Left lung (tissue), 10 donors: ENCODE data around the gene TP53TG5. TPM values are rescaled to one million over a fixed set of nuclear protein-coding genes. Genes with fewer than 3 reads are reported as not detected.

Experiments
- ATAC-seq: fragments of 200-7000 bp; cut with Tn5 transposase; one replicate; pipeline ENCODE4 v1.9.1; 2020; ENCODE audit warnings: moderate library complexity
- DNase-seq, 4 donors: peaks; one replicate each; pipeline ENCODE4 v3.0.0-alpha.2; 2013 to 2020
- H3K27ac ChIP-seq, 2 donors: fragments of 200-600 bp; sonication (generic) in 1 of 2; one replicate each; pipeline versions ENCODE4 v1.5.0 to v1.8.0; 2020 to 2021
- H3K27me3 ChIP-seq, 2 donors: fragments of 200-600 bp; sonication (generic) in 1 of 2; one replicate each; pipeline versions ENCODE4 v1.5.0 to v1.8.0; 2020 to 2021
- H3K36me3 ChIP-seq, 2 donors: fragments of 200-600 bp; sonication (generic) in 1 of 2; one replicate each; pipeline versions ENCODE4 v1.5.0 to v1.8.0; 2020 to 2021
- H3K4me1 ChIP-seq, 2 donors: fragments of 200-600 bp; one replicate each; pipeline ENCODE4 v1.8.0; 2021
- H3K4me3 ChIP-seq, 2 donors: fragments of 200-600 bp; sonication (generic) in 1 of 2; one replicate each; pipeline versions ENCODE4 v1.5.0 to v1.8.0; 2020 to 2021; ENCODE audit warnings: mild to moderate bottlenecking in 1 of 2
- H3K9me3 ChIP-seq, 2 donors: fragments of 200-600 bp; sonication (generic) in 1 of 2; one replicate each; pipeline versions ENCODE4 v1.5.0 to v1.8.0; 2020 to 2021
- CTCF ChIP-seq, 2 donors: fragments of 200-600 bp; sonication (generic) in 1 of 2; IDR thresholded peaks; one replicate each; pipeline versions ENCODE4 v1.5.0 to v1.8.0; 2021; ENCODE audit warnings: antibody characterized with exemption in 2 of 2
- intact Hi-C, 2 donors: fragments of 100-400 bp; cut with DNase I; formaldehyde crosslinking; loops; one replicate each; pipeline versions ENCODE4 v1.11.2 to v1.14.2; 2022
- polyA plus RNA-seq, 6 donors: library from polyadenylated mRNA; unstranded; fragments of 120-200 nt; gene quantifications; one replicate each; pipeline ENCODE4 v1.2.1, GENCODE V29; 2013; ENCODE audit not compliant: insufficient read length in 6 of 6
- total RNA-seq, 2 donors: library from RNA; stranded (reverse); fragmentation: NEBNext Ultra II Directional; extraction: Animal tissue kit (Norgen Biotek cat#: 25700); gene quantifications; one replicate each; pipeline ENCODE4 v1.2.1, GENCODE V29; 2021
- donor health status: DM: no; HTN: yes; CAD: no.
- donor health status: DM: no; HTN: no; CAD: no.

TP53TG5 gene
- total and polyA plus RNA-seq, 8 donors, result 0.44 to 2.0 (median 1.6) TPM; not detected in 1

GRCh38 chr20:45366631-45367030, 11.5 kb downstream of the TP53TG5 start:
- ATAC-seq, result no peak
- DNase-seq, result no peak
- no peak for TF ChIP-seq CTCF (IDR thresholded peaks at IDR 0.05)
- H3K4me3 ChIP-seq, result no peak overlapping the region
- H3K4me1 ChIP-seq, result peaks cover 16 to 63% of the 10 kb centered on the region in 2 donors
- H3K9me3 ChIP-seq, result no peaks in the 10 kb centered on the region
- peak overlapping the region in 1 of 2 donors; percentile 66 for H3K27ac ChIP-seq
- peaks cover 0 to 29% of the 10 kb centered on the region in 2 donors for H3K36me3 ChIP-seq
- no peaks in the 10 kb centered on the region for H3K27me3 ChIP-seq
- intact Hi-C loops, result no loop called here

GRCh38 chr20:45366192-45366591, 11.9 kb downstream of the TP53TG5 start:
- Histone ChIP-seq H3K36me3 (peaks cover 0 to 29% of the 10 kb centered on the region in 2 donors), H3K27me3 (no peaks in the 10 kb centered on the region), H3K27ac (no peak overlapping the region), H3K9me3 (no peaks in the 10 kb centered on the region), H3K4me1 (peaks cover 16 to 67% of the 10 kb centered on the region in 2 donors), H3K4me3 (no peak overlapping the region)
- intact Hi-C loops, result no loop called here
- DNase-seq (no peak), ATAC-seq (no peak)
- TF ChIP-seq CTCF (IDR thresholded peaks at IDR 0.05), result no peak

- Histone ChIP-seq H3K27ac (no peak overlapping the region), H3K36me3 (peaks cover 0 to 29% of the 10 kb centered on the region in 2 donors), H3K9me3 (no peaks in the 10 kb centered on the region), H3K27me3 (no peaks in the 10 kb centered on the region), H3K4me3 (no peak overlapping the region), H3K4me1 (peaks cover 16 to 74% of the 10 kb centered on the region in 2 donors)
- TF ChIP-seq CTCF (IDR thresholded peaks at IDR 0.05), result no peak
- intact Hi-C loops, result no loop called here
- ATAC-seq, result no peak
- DNase-seq, result no peak
These were observed 12.6 kb downstream of the TP53TG5 start for GRCh38 chr20:45365444-45365970.

- DNase-seq, result no peak
- Histone ChIP-seq H3K36me3 (peaks cover 0 to 29% of the 10 kb centered on the region in 2 donors), H3K9me3 (no peaks in the 10 kb centered on the region), H3K27me3 (no peaks in the 10 kb centered on the region), H3K27ac (peak overlapping the region; percentile 94 to 97), H3K4me3 (peak overlapping the region; percentile 72 to 77), H3K4me1 (peaks cover 28 to 85% of the 10 kb centered on the region in 2 donors)
- TF ChIP-seq CTCF (IDR thresholded peaks at IDR 0.05), result no peak
- ATAC-seq, result no peak
- intact Hi-C loops, result loop anchor here in 1 of 2 donors (2.0 kb wide), 1 partner anchor 73 kb away; no protein-coding TSS in a partner anchor
These were observed 14.3 kb downstream of the TP53TG5 start for GRCh38 chr20:45363611-45364492.
